ENCODE results near the gene C19orf67. TPM values are rescaled to one million over a fixed set of nuclear protein-coding genes. Genes with fewer than 3 reads are reported as not detected.

The C19orf67 gene
- total RNA-seq, 1 experiment from 2014 or later = 0.39 TPM

GRCh38 chr19:14070268-14071050, 15.1 kb downstream of the C19orf67 start:
- H4K8ac ChIP-seq (replicated peaks; ENCODE audit: insufficient read length, low read depth, low read length) = no peak overlapping the region
- H3K14ac ChIP-seq (ENCODE audit: insufficient read depth, low read length) = no peak overlapping the region
- no peak overlapping the region for H3T11ph ChIP-seq (ENCODE audit: low read length)
- H3K9ac ChIP-seq (ENCODE audit: extremely low read depth, insufficient read length, low read length) = no peak overlapping the region
- no peaks in the 10 kb centered on the region for H3K9me3 ChIP-seq (ENCODE audit: control insufficient read depth, low read depth, low read length)
- no peaks in the 10 kb centered on the region for H4K20me1 ChIP-seq (ENCODE audit: control insufficient read depth, insufficient read depth, insufficient read length)
- H2AFZ ChIP-seq (ENCODE audit: low read length) = no peak overlapping the region
- no peak overlapping the region for H2BK15ac ChIP-seq (ENCODE audit: low read depth, low read length)
- H3K79me1 ChIP-seq (ENCODE audit: insufficient read depth, low read depth, low read length, poor library complexity, severe bottlenecking) = no peaks in the 10 kb centered on the region
- no CpG with 5 or more reads among the region's 43 CpGs for WGBS (ENCODE audit: extremely low coverage, insufficient read length, low lambda C conversion rate)
- peaks cover 21% of the 10 kb centered on the region for H3K23me2 ChIP-seq (ENCODE audit: insufficient read length, low read depth, low read length, poor library complexity, severe bottlenecking)
- H4K91ac ChIP-seq (ENCODE audit: insufficient read length, low read depth, low read length) = no peak overlapping the region
- TF ChIP-seq CTCF (conservative IDR thresholded peaks at IDR 0.05) = no peak
- H2AK5ac ChIP-seq (ENCODE audit: insufficient read length, low read length) = no peak overlapping the region
- H3K79me2 ChIP-seq (ENCODE audit: insufficient read depth, low read length) = no peaks in the 10 kb centered on the region
- H3K4me2 ChIP-seq (ENCODE audit: insufficient read depth, insufficient read length, low read length) = no peak overlapping the region
- H3K27me3 ChIP-seq (ENCODE audit: insufficient read depth, low read length) = peaks cover 14% of the 10 kb centered on the region; the same call in 1 of the 2 replicates
- H3K27ac ChIP-seq (ENCODE audit: insufficient read length, low read depth, low read length) = no peak overlapping the region
- no peak overlapping the region for H3K27ac Mint-ChIP-seq
- no peak overlapping the region for H2BK20ac ChIP-seq (ENCODE audit: low read depth, low read length, poor library complexity, severe bottlenecking)
- no peaks in the 10 kb centered on the region for H3K4me1 ChIP-seq (ENCODE audit: insufficient read depth, low read length)
- no peak overlapping the region for H2BK5ac ChIP-seq (ENCODE audit: insufficient read length, low read length)
- DNase-seq = no peak
- H3K36me3 Mint-ChIP-seq (ENCODE audit: insufficient read depth in 1 of 3, low read depth in 3 of 3) = no peaks in the 10 kb centered on the region
- no peak overlapping the region for H2BK120ac ChIP-seq (ENCODE audit: low read depth, low read length, poor library complexity, severe bottlenecking)
- no peak overlapping the region; a peak in 1 of 5 replicates for H3K4me3 Mint-ChIP-seq
- H3K4me1 Mint-ChIP-seq = peaks cover 7 to 12% of the 10 kb centered on the region in 2 experiments; a peak in 3 of 4 replicates
- H3K9me3 Mint-ChIP-seq = no peaks in the 10 kb centered on the region; a peak in 2 of 5 replicates
- no peak overlapping the region for H2BK12ac ChIP-seq (ENCODE audit: insufficient read length, low read depth, low read length)
- H3K56ac ChIP-seq (ENCODE audit: insufficient read length, low read depth, low read length) = no peak overlapping the region
- no peak overlapping the region for H3K4ac ChIP-seq (ENCODE audit: low read depth, low read length)
- H3K18ac ChIP-seq (ENCODE audit: insufficient read length, low read depth, low read length) = no peak overlapping the region
- no peak overlapping the region for H3K23ac ChIP-seq (ENCODE audit: insufficient read length, low read depth, low read length)
- H3K27me3 Mint-ChIP-seq (ENCODE audit: low read depth) = peaks cover 50% of the 10 kb centered on the region
- no peak overlapping the region for H4K5ac ChIP-seq (ENCODE audit: insufficient read length, low read depth, low read length)

Measured in H9 (cell line).